Activated naive CD4-positive, alpha-beta T cell treated with anti-CD3 and anti-CD28 coated beads for 36 hours (primary cell): Measurements from ENCODE around the gene KLHL29. TPM values are rescaled to one million over a fixed set of nuclear protein-coding genes. Genes with fewer than 3 reads are reported as not detected.

Source experiments
- CTCF ChIA-PET: fragments of 350-600 bp; sonication (Branson Sonifier 250); formaldehyde crosslinking; loops from one replicate; lab custom pipeline; 2021; ENCODE audit warnings: antibody characterized with exemption; lab: Charles Lee
- DNase-seq: peaks from one replicate; pipeline ENCODE4 v3.0.0-alpha.2; 2020
- H3K27ac Mint-ChIP-seq: one replicate; pipeline ENCODE4 v1.8.0; 2021; ENCODE audit warnings: mild to moderate bottlenecking, mixed read lengths
- H3K27me3 Mint-ChIP-seq: one replicate; pipeline ENCODE4 v1.8.0; 2021; ENCODE audit warnings: low read depth, mixed read lengths
- H3K36me3 Mint-ChIP-seq: one replicate; pipeline ENCODE4 v1.8.0; 2021; ENCODE audit warnings: low read depth, mixed read lengths
- H3K4me1 Mint-ChIP-seq: one replicate; pipeline ENCODE4 v1.8.0; 2021; ENCODE audit warnings: low read depth, mixed read lengths
- H3K4me3 Mint-ChIP-seq: one replicate; pipeline ENCODE4 v1.8.0; 2021; ENCODE audit warnings: mild to moderate bottlenecking, moderate library complexity, mixed read lengths
- H3K9me3 Mint-ChIP-seq: one replicate; pipeline ENCODE4 v1.8.0; 2021; ENCODE audit warnings: mixed read lengths
- intact Hi-C: fragments of 100-400 bp; cut with micrococcal nuclease; formaldehyde crosslinking; loops from one replicate; pipeline ENCODE4 v1.15.1; 2023
- total RNA-seq, 2 experiments: library from RNA; stranded (reverse); gene quantifications; one replicate each; pipeline ENCODE4 v1.2.3, GENCODE V29; 2021

Gene KLHL29
- total RNA-seq, 2 experiments from 2014 or later = 2.4 to 2.9 TPM

- no peaks in the 10 kb centered on the region for H3K9me3 Mint-ChIP-seq
- no peaks in the 10 kb centered on the region for H3K27me3 Mint-ChIP-seq
- intact Hi-C loops = loop anchor here (5.0 kb wide), 1 partner anchor 125 kb away; no protein-coding TSS in a partner anchor
These were observed 252.2 kb downstream of the KLHL29 start for GRCh38 chr2:23637011-23637778.

GRCh38 chr2:23639406-23639982 is 254.5 kb downstream of the KLHL29 start:
- intact Hi-C loops = loop anchor here (5.0 kb wide), 1 partner anchor 123 kb away; no protein-coding TSS in a partner anchor
- Mint-ChIP-seq H3K4me1 (peaks cover 4% of the 10 kb centered on the region), H3K4me3 (no peak overlapping the region), H3K27me3 (no peaks in the 10 kb centered on the region), H3K27ac (no peak overlapping the region), H3K9me3 (no peaks in the 10 kb centered on the region), H3K36me3 (peaks cover 10% of the 10 kb centered on the region)
- no peak for DNase-seq
- CTCF ChIA-PET = interaction anchor here (3.1 kb wide), 1 partner anchor 15 kb away, joined by 10 read pairs; no protein-coding TSS in a partner anchor

More at GRCh38 chr2:23637011-23637778, 252.2 kb downstream of the KLHL29 start:
- Mint-ChIP-seq H3K4me1 (peaks cover 4% of the 10 kb centered on the region), H3K27ac (no peak overlapping the region), H3K36me3 (peaks cover 5% of the 10 kb centered on the region), H3K4me3 (no peak overlapping the region)
- CTCF ChIA-PET = interaction anchor here (3.1 kb wide), 1 partner anchor 13 kb away, joined by 10 read pairs; no protein-coding TSS in a partner anchor
- DNase-seq = no peak

GRCh38 chr2:23640711-23641110 is 255.7 kb downstream of the KLHL29 start:
- CTCF ChIA-PET = no interaction called here
- DNase-seq = no peak
- intact Hi-C loops = no loop called here
- Mint-ChIP-seq H3K36me3 (peaks cover 10% of the 10 kb centered on the region), H3K27ac (no peak overlapping the region), H3K4me3 (no peak overlapping the region), H3K4me1 (peaks cover 4% of the 10 kb centered on the region), H3K9me3 (no peaks in the 10 kb centered on the region), H3K27me3 (no peaks in the 10 kb centered on the region)

- H3K27ac Mint-ChIP-seq = no peak overlapping the region
- no peak for DNase-seq
- H3K9me3 Mint-ChIP-seq = no peaks in the 10 kb centered on the region
- no peaks in the 10 kb centered on the region for H3K27me3 Mint-ChIP-seq
- CTCF ChIA-PET = no interaction called here
- no peak overlapping the region for H3K4me3 Mint-ChIP-seq
- H3K4me1 Mint-ChIP-seq = peaks cover 4% of the 10 kb centered on the region
- peaks cover 10% of the 10 kb centered on the region for H3K36me3 Mint-ChIP-seq
- intact Hi-C loops = no loop called here
These were observed 257.5 kb downstream of the KLHL29 start for GRCh38 chr2:23642516-23642915.

- no peaks in the 10 kb centered on the region for H3K4me1 Mint-ChIP-seq
- H3K27ac Mint-ChIP-seq = no peak overlapping the region
- no peak for DNase-seq
These were observed 260.3 kb downstream of the KLHL29 start for GRCh38 chr2:23645230-23645808.

GRCh38 chr2:23647563-23647962 is 262.6 kb downstream of the KLHL29 start:
- H3K4me1 Mint-ChIP-seq = no peaks in the 10 kb centered on the region
- intact Hi-C loops = no loop called here

More at GRCh38 chr2:23645230-23645808, 260.3 kb downstream of the KLHL29 start:
- H3K27me3 Mint-ChIP-seq = no peaks in the 10 kb centered on the region
- H3K36me3 Mint-ChIP-seq = peaks cover 10% of the 10 kb centered on the region
- no peak overlapping the region for H3K4me3 Mint-ChIP-seq
- H3K9me3 Mint-ChIP-seq = no peaks in the 10 kb centered on the region
- intact Hi-C loops = no loop called here
- CTCF ChIA-PET = interaction anchor here (0.6 kb wide), 1 partner anchor 378 kb away, joined by 5 read pairs; no protein-coding TSS in a partner anchor

GRCh38 chr2:23649303-23649702 is 264.3 kb downstream of the KLHL29 start:
- CTCF ChIA-PET = no interaction called here
- Mint-ChIP-seq H3K9me3 (no peaks in the 10 kb centered on the region), H3K27me3 (no peaks in the 10 kb centered on the region), H3K27ac (no peak overlapping the region), H3K4me3 (no peak overlapping the region), H3K36me3 (no peaks in the 10 kb centered on the region), H3K4me1 (no peaks in the 10 kb centered on the region)
- intact Hi-C loops = no loop called here
- DNase-seq = no peak

More at GRCh38 chr2:23647563-23647962, 262.6 kb downstream of the KLHL29 start:
- Mint-ChIP-seq H3K4me3 (no peak overlapping the region), H3K27ac (no peak overlapping the region), H3K9me3 (no peaks in the 10 kb centered on the region), H3K27me3 (no peaks in the 10 kb centered on the region), H3K36me3 (peaks cover 5% of the 10 kb centered on the region)
- DNase-seq = no peak
- CTCF ChIA-PET = no interaction called here

- no peaks in the 10 kb centered on the region for H3K36me3 Mint-ChIP-seq
- intact Hi-C loops = no loop called here
- H3K27me3 Mint-ChIP-seq = no peaks in the 10 kb centered on the region
- no peaks in the 10 kb centered on the region for H3K4me1 Mint-ChIP-seq
- DNase-seq = no peak
- no peaks in the 10 kb centered on the region for H3K9me3 Mint-ChIP-seq
- CTCF ChIA-PET = no interaction called here
- H3K27ac Mint-ChIP-seq = no peak overlapping the region
- no peak overlapping the region for H3K4me3 Mint-ChIP-seq
These were observed 264.8 kb downstream of the KLHL29 start for GRCh38 chr2:23649819-23650218.

- Mint-ChIP-seq H3K27ac (no peak overlapping the region), H3K36me3 (no peaks in the 10 kb centered on the region), H3K27me3 (no peaks in the 10 kb centered on the region), H3K4me1 (no peaks in the 10 kb centered on the region), H3K4me3 (no peak overlapping the region), H3K9me3 (no peaks in the 10 kb centered on the region)
- CTCF ChIA-PET = no interaction called here
- no peak for DNase-seq
- intact Hi-C loops = no loop called here
These were observed 266.5 kb downstream of the KLHL29 start for GRCh38 chr2:23651187-23652080.

GRCh38 chr2:23653326-23653725 is 268.3 kb downstream of the KLHL29 start:
- no peaks in the 10 kb centered on the region for H3K9me3 Mint-ChIP-seq
- H3K4me1 Mint-ChIP-seq = no peaks in the 10 kb centered on the region
- intact Hi-C loops = no loop called here
- CTCF ChIA-PET = no interaction called here
- peak overlapping the region; percentile 54 for H3K27ac Mint-ChIP-seq
- no peaks in the 10 kb centered on the region for H3K27me3 Mint-ChIP-seq
- no peak overlapping the region for H3K4me3 Mint-ChIP-seq
- no peaks in the 10 kb centered on the region for H3K36me3 Mint-ChIP-seq
- DNase-seq = no peak

- Mint-ChIP-seq H3K4me3 (no peak overlapping the region), H3K27ac (no peak overlapping the region), H3K4me1 (peaks cover 5% of the 10 kb centered on the region), H3K27me3 (peaks cover 4% of the 10 kb centered on the region), H3K36me3 (no peaks in the 10 kb centered on the region), H3K9me3 (no peaks in the 10 kb centered on the region)
- no peak for DNase-seq
- CTCF ChIA-PET = no interaction called here
- intact Hi-C loops = no loop called here
These were observed 269.8 kb downstream of the KLHL29 start for GRCh38 chr2:23654756-23655155.
